HG03175 (cell line): ENCODE measurements around the gene NDUFA1.
"Not testable (repeated sequence)": the region's sequence is repeated elsewhere in the genome, so short reads cannot be mapped to it uniquely, and the experiment has no call there.

ENCODE experiments used
- ATAC-seq: cut with Tn5 transposase; IDR thresholded peaks from one replicate; pipeline ENCODE4 v1.9.1; 2021; ENCODE audit warnings: mild to moderate bottlenecking, moderate library complexity; ENCODE audit not compliant: unreplicated experiment

Gene NDUFA1

DNA sequence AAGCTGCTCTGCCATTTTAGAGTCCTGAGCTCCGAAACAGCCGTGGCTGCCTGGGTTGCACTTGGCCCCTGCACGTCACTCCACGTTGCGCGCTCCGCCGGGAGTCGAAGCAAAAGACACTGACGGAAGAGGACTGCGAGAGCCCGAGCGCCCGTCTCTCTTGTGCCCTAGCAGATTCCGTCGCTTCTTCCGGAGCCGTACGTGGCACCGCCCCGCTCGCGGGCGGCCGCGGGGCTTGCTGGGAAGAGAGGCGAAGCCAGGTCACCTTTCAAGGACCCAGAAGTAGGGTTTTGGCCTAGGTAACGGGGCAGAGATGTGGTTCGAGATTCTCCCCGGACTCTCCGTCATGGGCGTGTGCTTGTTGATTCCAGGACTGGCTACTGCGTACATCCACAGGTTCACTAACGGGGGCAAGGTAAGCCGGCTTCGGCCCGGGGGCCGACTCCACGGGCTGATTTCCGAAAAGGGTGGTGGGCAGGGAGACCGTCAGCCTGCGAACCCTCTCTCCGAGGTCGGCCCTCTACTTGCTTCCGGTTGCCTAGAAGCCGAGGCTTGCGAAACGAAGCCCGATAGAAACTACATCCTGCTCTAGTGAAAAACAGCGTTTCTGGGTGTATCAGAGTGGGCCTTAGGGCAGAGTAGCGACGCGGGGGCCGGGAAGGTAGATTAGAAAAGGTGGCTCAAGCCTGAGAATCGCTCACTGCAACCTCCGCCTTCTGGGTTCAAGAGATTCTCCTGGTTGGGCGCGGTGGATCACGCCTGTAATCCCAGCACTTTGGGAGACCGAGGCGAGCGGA lies at the start of gene NDUFA1, which contains the start of gene RNF113A:
NDUFA1 (plus strand) TSS at position 234 of the 797 bp plus-strand sequence; CDS start at position 314, 80 bp downstream.
RNF113A (minus strand) TSS at position 135 of the 797 bp plus-strand sequence; CDS start at position 15, 120 bp downstream.
- ATAC-seq, result peak; percentile 92

DNA sequence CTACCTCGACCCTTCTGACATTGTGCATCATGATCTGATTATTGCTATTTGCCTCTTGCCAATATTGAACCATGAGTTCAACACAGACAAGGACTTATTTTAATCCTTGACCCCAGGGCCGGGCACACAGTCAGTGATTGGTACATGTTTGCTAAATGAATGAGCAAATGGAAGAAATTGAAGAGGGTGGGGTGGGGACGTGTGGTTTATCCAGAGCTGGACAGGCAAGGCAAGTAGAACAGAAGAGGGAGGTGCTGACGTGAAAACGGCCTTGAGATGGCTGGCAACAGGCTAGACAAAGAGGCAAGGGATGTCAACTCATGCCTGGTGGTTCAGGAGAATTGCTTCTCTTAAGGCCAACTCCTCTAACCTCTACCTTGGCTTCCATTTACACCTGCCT lies 47.4 kb upstream of the NDUFA1 start:
- not testable (repeated sequence) for ATAC-seq

DNA sequence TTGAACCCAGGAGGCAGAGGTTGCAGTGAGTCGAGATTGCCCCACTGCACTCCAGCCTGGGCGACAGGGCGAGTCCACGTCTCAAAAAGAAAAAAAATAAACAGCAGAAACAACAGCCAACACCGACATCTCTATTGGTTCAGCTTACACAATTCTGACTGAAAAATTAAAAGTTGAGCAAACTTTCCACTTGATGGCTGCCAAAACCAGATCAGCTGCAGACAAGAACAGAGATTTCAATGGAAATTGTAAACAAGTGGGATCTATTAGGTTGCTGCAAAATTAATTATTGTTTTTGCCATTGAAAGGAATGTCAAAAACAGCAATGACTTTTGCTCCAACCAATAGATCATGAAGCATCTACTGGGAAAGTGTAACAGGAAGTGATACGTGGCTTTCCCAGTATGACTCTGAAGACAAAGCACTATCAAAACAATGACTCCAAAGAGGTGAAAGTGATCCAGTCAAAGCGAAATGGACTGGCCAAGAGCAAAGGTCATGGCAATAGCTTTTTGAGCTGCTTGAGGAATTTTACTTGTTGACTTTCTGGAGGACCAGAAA lies 45.2 kb upstream of the NDUFA1 start:
- no peak for ATAC-seq

DNA sequence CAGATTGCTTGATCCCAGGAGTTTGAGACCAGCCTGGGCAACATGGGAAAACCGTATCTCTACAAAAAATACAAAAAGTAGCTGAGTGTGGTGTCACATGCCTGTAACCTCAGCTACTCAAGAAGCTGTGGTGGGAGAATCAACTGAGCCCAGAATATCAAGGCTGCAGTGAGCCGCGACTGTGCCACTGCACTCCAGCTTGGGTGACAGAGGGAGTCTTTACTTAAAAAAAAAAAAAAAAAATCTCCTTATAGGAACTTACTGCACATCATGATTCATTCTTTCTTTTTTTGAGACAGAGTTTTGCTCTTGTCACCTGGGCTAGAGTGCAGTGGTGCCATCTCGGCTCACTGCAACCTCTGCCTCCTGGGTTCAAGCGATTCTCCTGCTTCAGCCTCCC lies 43.2 kb upstream of the NDUFA1 start:
- ATAC-seq, result no peak

DNA sequence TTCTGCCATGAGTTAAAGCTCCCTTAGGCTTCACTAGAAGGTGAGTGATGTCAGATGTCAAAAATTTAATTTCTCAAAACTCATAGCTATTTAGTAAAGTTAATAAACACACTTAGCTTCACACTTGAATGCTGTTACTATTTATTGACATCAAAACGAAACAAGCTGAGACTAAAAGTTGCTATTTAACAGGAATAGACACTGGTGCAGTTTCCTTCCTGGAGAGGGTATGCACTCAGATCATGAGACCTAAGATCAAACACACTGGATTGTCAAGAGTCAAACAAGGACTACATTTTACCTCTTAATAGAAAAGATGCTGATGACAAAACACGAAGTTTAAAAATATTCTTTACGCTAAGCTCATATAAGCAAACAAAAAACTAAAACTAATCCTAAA lies 37.7 kb upstream of the NDUFA1 start:
- ATAC-seq, result no peak

DNA sequence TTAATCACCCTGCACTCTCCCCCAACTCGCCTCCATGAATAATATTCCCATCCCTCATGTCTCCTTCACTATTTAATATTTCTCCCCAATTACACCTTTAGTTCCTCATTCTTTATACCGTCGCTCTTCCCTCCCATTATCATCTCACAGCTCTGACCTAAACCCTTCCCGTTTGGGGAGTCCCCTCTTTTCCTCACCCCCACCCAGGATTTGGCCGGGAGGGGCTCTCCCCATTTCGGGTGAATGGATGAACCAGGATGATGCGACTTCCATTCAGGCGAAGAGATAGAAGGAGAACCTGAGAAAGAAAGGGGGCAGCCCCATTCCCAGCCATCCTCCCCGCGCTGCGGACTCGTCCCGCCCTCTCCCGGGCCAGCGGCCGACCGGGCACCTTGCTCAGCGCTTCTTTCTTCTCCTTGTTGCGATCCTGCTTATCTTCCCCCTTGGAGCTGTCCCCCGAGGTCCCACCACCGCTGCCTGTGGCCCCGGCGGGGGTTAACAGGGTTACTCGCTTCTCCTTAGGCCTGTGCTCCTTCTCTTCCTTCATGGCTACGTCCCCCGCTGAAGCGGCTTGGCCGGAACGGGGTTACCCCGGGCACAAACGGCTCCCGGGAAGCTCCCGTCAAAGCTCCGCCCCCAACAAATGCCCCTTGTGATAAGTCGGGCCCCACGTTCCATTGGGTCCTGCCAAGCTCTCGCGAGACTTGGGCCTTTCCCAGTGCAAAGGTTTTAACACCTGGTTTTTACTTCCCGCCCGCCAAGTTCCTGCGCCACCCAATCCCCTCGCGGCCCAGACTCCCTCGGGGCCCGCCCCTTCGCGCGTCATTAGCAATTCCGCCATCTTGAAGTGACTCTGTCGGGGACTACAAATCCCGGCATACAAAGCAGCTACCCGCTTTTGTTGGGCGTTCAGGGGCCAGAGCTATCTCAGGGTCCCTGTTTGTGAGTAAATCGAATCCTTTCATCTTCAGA lies 19.0 kb upstream of the NDUFA1 start, which contains the start of gene UPF3B:
UPF3B (minus strand) TSS at position 582 of the 972 bp plus-strand sequence; CDS start at position 547, 35 bp downstream.
- peak; percentile 98 for ATAC-seq

DNA sequence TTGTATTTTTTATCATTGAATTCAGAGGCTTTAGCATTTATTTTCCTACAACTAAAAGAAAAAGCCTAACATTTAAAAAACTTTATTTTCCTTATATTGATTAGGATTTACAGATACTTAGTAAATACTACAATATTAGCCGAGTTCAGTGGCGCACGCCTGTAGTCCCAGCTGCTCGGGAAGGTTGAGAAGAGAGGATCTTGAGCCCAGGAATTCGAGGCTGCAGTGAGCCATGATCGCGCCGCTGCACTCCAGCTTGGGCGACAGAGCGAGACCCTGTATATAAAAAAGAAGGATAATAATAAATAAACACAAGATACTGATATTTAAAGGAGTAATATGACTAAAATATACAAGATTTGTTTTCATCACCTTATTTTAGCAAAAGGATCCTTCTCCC lies 18.2 kb upstream of the NDUFA1 start:
- no peak for ATAC-seq

DNA sequence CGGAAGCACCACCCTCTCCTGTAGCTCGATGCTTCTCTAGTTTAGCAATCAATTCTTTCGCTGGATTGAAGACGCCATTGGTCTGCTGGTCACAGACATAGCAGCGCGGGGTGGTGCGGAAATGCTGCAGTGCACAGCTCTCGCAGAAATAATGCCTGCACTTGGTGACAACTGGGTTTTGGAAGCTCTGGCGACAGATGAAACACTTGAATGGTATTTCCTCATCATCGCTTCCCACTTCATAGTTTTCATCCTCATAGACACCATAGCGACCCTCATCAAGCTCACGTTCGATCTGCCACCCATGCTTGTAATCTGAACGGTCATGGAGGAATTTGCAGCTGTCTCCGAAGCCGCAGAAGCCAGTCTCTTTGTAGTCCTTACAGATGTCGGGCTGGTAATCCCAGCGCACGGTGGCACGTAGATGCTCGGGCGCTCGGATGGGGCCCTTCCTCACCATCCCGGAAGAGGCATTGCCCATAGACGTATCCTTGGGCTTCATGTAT lies 953 bp upstream of the NDUFA1 start:
- peak; percentile 14 for ATAC-seq

DNA sequence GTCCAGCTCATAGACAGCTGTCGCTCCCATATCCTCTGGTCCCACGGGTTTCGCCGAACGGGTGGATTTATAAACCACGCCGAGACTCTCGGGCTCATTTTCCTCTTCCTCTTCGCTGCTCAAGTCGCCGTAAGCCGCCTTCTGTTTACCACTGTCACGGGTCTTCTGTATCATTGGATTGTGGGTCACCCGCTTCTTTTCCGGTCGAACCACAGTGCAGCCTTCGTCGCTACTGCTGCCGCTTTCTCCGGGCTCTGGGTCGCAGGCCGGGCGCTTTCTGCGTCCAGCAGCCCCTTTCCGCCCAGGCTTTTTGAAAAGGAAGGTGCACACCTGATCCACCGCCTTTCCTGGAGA lies 410 bp upstream of the NDUFA1 start:
- ATAC-seq, result peak; percentile 36

DNA sequence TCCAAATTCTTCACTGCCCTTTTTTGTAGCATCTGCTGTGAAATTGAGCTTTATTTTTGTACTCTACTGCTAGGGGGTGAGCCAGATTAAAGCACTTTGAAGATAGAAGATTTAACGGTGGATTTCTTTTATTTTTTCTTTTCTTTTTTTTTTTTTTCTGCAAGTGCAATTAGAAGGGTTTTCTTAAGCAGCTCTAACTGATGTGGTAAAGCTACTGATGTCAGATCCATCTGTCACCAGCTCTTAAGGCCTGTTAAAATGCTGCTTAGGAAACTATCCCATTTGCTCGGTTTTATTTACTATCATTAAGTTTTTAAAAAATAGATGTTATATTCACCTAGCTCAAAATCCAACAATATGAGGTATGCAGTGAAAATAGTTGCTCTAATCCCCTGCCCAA lies 7.1 kb downstream of the NDUFA1 start:
- no peak for ATAC-seq

DNA sequence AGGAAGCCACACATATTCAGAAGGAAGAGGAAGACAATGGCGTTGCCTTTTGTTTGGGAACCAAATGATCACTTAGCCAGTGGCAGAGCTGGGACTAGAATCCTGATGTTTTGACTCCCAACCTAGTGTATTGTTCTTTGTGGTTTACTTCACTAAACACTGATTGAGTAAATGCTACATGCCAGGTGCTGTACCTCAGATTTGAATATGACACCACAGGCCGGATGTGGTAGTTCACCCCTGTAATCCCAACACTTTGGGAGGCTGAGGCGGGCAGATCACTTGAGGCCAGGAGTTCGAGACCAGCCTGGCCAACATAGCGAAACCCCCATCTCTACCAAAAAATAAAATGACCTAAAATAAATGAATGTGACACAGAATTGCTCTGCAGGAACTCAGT lies 8.4 kb downstream of the NDUFA1 start:
- no peak for ATAC-seq

DNA sequence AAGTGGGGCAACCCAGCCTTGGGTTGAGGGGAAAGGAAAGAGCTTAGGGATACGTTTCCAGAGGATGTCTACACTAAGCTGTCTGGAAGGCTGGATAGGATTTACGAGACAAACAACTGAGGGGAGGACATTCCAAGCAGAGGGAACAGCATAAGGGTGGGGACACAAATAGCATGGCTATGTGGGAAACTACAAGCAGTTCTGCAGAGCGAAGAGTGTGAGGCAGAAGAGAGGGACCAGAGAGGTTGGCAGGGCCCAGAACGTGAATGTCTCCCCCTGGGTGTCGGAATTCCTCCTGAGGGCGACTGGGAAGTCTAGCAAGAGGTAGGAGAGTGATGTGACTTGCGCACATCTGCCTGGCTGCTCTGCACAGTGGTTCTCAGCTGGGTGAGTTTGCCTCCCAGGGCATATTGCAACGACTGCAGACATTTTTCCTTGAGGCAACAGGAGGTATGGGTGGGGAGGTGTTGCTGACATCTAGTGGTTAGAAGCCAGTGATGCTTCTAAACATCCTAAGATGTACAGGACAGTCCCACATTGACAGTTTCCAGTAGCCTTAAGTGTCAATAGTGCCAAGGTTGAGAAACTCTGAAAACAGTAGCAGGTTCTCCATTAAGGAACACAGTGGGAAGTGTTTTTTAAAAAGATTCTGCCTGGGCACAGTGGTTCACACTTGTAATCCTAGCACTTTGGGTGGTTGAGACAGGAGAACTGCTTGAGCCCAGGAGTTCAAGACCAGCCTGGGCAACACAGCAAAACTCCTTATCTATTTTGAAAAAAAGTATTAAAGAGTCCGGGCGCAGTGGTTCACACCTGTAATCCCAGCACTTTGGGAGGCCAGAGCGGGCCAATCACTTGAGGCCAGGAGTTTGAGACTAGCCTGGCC lies 9.2 kb downstream of the NDUFA1 start:
- peak; percentile 83 for ATAC-seq

DNA sequence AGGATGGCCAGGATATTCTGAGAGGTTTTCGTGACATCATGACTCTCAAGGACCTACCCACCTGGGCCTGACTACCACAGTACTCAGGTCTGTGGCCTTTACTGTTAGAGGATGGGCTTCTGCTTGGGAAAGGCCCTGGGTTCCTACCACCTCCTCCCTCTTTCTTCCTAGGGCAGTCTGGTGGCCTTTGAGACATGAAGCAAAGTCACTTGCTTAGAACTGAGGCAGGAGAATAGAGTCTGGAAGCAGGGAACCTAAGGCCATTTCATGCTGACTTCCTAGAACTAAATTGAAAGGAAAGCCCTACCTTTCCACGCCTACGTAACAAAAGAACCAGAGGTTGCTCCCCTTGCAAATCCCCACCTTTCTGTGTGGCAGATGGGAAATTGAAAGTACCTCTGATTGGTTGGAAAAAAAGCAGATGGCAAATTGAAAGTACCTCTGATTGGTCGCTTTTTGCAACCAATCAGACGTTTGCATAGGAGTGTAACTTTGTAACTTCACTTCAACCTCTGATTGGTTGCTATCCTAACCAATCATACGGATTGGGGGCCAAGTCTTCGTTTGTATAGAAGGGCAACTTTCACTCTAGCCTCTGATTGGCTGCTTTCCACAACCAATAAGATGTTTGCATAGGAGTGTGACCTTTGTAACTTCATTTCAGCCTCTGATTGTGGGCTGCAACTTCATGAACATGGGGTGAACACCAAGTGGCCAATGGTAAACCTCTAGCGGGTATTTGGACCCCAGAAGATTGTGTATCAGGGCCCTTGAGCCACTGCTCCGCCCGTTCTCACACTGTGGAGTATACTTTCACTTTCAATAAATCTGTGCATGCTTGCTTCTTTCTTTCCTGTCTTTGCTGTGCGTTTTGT lies 14.2 kb downstream of the NDUFA1 start:
- ATAC-seq, result peak; percentile 48

DNA sequence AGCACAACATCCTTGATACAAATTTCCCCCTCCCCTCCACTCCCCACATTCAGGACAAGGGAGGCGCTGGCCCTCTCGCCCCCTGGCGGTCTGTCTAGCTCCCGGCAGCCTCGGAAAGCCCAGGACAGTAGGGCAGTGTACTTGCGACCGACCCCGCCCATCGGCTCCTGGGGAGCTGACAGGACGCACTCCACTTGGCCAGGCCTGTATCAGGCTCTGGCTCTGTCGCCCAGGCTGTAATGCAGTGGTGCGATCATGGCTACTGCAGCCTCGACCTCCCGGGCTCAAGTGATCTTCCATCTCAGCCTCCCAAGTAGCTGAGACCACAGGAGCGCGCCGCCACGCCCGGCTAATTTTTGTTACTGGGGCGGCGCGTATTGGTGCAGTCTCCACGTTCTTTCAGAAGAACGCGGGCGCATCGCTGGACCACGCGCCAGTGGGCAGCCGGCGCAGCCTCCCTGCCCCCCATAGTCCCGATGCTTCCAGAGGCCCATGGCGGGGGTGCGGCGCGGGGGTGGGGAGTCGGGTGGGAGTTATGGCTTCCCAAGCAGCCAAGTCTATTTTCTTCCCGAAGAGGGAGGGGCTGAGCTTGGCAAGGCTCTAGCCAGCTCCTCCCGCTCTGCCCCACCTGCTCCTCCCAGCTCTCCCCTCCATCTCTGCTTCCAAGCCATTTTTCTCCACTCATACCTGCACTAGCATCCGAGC lies 16.2 kb downstream of the NDUFA1 start:
- peak; percentile 87 for ATAC-seq

DNA sequence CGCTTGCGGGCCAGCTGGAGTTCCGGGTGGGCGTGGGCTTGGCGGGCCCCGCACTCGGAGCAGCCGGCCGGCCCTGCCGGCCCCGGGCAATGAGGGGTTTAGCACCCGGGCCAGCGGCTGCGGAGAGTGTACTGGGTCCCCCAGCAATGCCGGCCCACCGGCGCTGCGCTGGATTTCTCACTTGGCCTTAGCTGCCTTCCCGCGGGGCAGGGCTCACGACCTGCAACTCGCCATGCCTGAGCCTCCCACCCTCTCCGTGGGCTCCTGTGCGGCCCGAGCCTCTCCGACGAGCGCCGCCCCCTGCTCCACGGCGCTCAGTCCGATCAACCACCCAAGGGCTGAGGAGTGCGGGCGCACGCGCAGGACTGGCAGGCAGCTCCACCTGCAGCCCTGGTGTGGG lies 19.0 kb downstream of the NDUFA1 start:
- not testable (repeated sequence) for ATAC-seq

DNA sequence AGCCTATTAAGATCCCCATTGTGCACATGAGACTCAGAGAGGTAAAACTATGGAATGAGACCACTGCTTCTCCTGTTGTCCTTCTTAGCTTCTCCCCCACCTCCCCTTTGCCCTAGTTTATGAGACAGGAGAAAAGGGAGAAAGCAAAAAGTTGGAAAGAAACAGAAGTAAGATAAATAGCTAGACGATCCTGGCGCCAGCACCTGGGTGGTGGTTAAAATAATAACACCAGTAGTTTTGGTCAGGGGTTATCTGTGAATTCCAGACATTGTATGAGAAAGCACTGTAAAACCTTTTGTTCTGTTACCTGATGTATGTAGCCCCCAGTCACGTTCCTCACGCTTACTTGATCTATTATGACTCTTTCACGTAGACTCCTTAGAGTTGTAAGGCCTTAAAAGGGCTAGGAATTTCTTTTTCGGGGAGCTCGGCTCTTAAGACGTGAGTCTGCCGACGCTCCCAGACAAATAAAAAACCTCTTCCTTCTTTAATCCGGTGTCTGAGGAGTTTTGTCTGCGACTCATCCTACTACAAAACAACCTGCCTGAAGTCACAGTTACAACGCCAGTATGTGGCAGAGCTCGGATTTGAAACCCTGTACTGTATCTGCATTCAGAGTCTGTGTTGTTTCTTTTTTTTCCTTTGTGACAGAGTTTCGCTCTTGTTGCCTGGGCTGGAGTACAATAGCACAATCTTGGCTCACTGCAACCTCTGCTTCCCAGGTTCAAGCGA lies 20.5 kb downstream of the NDUFA1 start:
- ATAC-seq, result not testable (repeated sequence)

DNA sequence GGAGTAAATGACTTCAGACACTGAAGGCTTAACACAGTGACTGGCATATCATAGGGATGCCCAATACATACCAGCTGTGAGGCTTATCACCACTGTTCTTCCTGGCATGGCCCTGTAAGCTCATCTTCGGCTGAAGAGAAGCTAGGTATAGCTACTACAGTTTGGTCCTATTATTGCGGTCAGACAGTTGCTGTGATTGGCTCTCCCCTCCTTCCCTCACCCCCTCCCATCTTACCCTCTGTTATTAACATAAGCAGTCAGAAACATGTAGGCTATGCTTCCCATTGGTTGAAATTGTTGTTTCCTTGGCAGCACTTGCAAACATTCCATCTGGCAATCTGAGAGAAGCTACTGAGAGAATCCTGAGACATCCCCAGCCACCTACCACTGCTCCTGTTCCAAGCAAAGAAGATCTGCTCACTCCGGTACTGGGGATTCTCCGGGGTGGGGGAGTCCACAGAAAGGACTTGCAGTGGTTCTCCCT lies 24.3 kb downstream of the NDUFA1 start, which contains the start of gene AKAP14:
AKAP14 (plus strand) TSS at position 51 of the 484 bp plus-strand sequence. CDS start 7,331 bp downstream, outside the sequence.
- ATAC-seq, result no peak
